ENCODE results near the gene TMEM131L.

The TMEM131L gene

GRCh38 chr4:153639833-153640802 lies 174.0 kb downstream of the TMEM131L start:
- Histone ChIP-seq H2AK5ac (ENCODE audit: low read length) (no peak overlapping the region), H3K4me1 (ENCODE audit: control insufficient read depth, low read depth, low read length) (no peaks in the 10 kb centered on the region), H3K79me1 (ENCODE audit: low read length) (no peaks in the 10 kb centered on the region), H2BK15ac (replicated peaks; ENCODE audit: low read depth) (no peak overlapping the region), H3K9ac (ENCODE audit: low read length) (no peak overlapping the region), H2BK5ac (ENCODE audit: low read length) (no peak overlapping the region), H3K36me3 (ENCODE audit: control insufficient read depth, insufficient read depth, low read length) (no peaks in the 10 kb centered on the region), H3K4me2 (ENCODE audit: low read length) (no peak overlapping the region), H3K18ac (ENCODE audit: low read length) (no peak overlapping the region), H3K23ac (ENCODE audit: low read length) (no peak overlapping the region), H3K4me3 (ENCODE audit: low read length) (no peak overlapping the region), H3K79me2 (ENCODE audit: control insufficient read depth, insufficient read depth, low read length) (no peaks in the 10 kb centered on the region), H3K4ac (ENCODE audit: low read depth, low read length) (no peak overlapping the region), H3K56ac (ENCODE audit: low read length) (no peak overlapping the region), H3K27me3 (ENCODE audit: insufficient read depth, low read length, poor library complexity) (no peaks in the 10 kb centered on the region), H2BK120ac (ENCODE audit: low read depth, low read length) (no peak overlapping the region), H4K5ac (ENCODE audit: low read length) (no peak overlapping the region), H3K27ac (ENCODE audit: low read depth, low read length) (no peak overlapping the region), H4K8ac (ENCODE audit: low read depth, low read length) (no peak overlapping the region)
- no CpG with 5 or more reads among the region's 23 CpGs for WGBS (ENCODE audit: extremely low coverage, insufficient coverage, low lambda C conversion rate)
- DNase-seq: no peak

DNA sequence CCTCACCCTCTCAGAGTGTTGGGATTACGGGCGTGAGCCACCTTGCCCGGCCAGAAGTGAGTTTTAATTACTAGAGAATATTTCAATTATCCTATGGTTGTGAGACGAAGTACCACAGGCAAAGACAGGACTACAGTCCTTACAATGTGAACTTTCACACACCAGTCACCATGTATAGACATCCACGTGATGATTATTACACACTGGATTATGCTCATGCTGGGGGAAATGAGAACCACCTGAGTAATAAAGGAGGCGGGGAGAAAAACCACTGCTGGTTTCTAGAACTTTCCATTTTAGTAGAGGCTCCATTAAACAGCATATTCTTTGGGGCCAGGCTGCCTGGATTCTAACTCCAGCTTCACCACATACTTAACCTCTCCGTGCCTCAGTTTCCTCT lies 175.4 kb downstream of the TMEM131L start:
- H2BK120ac ChIP-seq (ENCODE audit: low read depth, low read length): no peak overlapping the region
- H3K4ac ChIP-seq (ENCODE audit: low read depth, low read length): no peak overlapping the region
- H4K5ac ChIP-seq (ENCODE audit: low read length): no peak overlapping the region
- H3K27me3 ChIP-seq (ENCODE audit: insufficient read depth, low read length, poor library complexity): no peaks in the 10 kb centered on the region
- no peaks in the 10 kb centered on the region for H3K79me2 ChIP-seq (ENCODE audit: control insufficient read depth, insufficient read depth, low read length)
- H3K79me1 ChIP-seq (ENCODE audit: low read length): no peaks in the 10 kb centered on the region
- H4K8ac ChIP-seq (ENCODE audit: low read depth, low read length): no peak overlapping the region
- H2BK15ac ChIP-seq (replicated peaks; ENCODE audit: low read depth): no peak overlapping the region
- H3K18ac ChIP-seq (ENCODE audit: low read length): no peak overlapping the region
- H3K36me3 ChIP-seq (ENCODE audit: control insufficient read depth, insufficient read depth, low read length): no peaks in the 10 kb centered on the region
- H3K4me3 ChIP-seq (ENCODE audit: low read length): no peak overlapping the region
- no peak overlapping the region for H3K27ac ChIP-seq (ENCODE audit: low read depth, low read length)
- WGBS (ENCODE audit: extremely low coverage, insufficient coverage, low lambda C conversion rate): no CpG with 5 or more reads among the region's 7 CpGs
- no peaks in the 10 kb centered on the region for H3K4me1 ChIP-seq (ENCODE audit: control insufficient read depth, low read depth, low read length)
- no peak overlapping the region for H3K9ac ChIP-seq (ENCODE audit: low read length)
- no peak overlapping the region for H3K56ac ChIP-seq (ENCODE audit: low read length)
- DNase-seq: no peak
- H3K4me2 ChIP-seq (ENCODE audit: low read length): no peak overlapping the region
- H2BK5ac ChIP-seq (ENCODE audit: low read length): no peak overlapping the region
- H3K23ac ChIP-seq (ENCODE audit: low read length): no peak overlapping the region
- H2AK5ac ChIP-seq (ENCODE audit: low read length): no peak overlapping the region

- Histone ChIP-seq H3K23ac (ENCODE audit: low read length) (no peak overlapping the region), H3K9ac (ENCODE audit: low read length) (no peak overlapping the region), H3K4me2 (ENCODE audit: low read length) (no peak overlapping the region), H3K4ac (ENCODE audit: low read depth, low read length) (no peak overlapping the region), H3K36me3 (ENCODE audit: control insufficient read depth, insufficient read depth, low read length) (no peaks in the 10 kb centered on the region), H4K8ac (ENCODE audit: low read depth, low read length) (no peak overlapping the region), H4K5ac (ENCODE audit: low read length) (no peak overlapping the region), H2BK15ac (replicated peaks; ENCODE audit: low read depth) (no peak overlapping the region), H2BK5ac (ENCODE audit: low read length) (no peak overlapping the region), H3K56ac (ENCODE audit: low read length) (no peak overlapping the region), H3K27ac (ENCODE audit: low read depth, low read length) (no peak overlapping the region), H2AK5ac (ENCODE audit: low read length) (no peak overlapping the region), H3K79me1 (ENCODE audit: low read length) (no peaks in the 10 kb centered on the region), H3K27me3 (ENCODE audit: insufficient read depth, low read length, poor library complexity) (no peaks in the 10 kb centered on the region), H3K18ac (ENCODE audit: low read length) (no peak overlapping the region), H2BK120ac (ENCODE audit: low read depth, low read length) (no peak overlapping the region), H3K4me3 (ENCODE audit: low read length) (no peak overlapping the region), H3K4me1 (ENCODE audit: control insufficient read depth, low read depth, low read length) (no peaks in the 10 kb centered on the region), H3K79me2 (ENCODE audit: control insufficient read depth, insufficient read depth, low read length) (no peaks in the 10 kb centered on the region)
- peak; percentile 54 for DNase-seq
- no CpG with 5 or more reads among the region's 9 CpGs for WGBS (ENCODE audit: extremely low coverage, insufficient coverage, low lambda C conversion rate)
Measured at GRCh38 chr4:153643406-153644383, 177.5 kb downstream of the TMEM131L start.

- Histone ChIP-seq H3K79me2 (ENCODE audit: control insufficient read depth, insufficient read depth, low read length) (no peaks in the 10 kb centered on the region), H3K27me3 (ENCODE audit: insufficient read depth, low read length, poor library complexity) (no peaks in the 10 kb centered on the region), H2AK5ac (ENCODE audit: low read length) (no peak overlapping the region), H4K5ac (ENCODE audit: low read length) (no peak overlapping the region), H3K79me1 (ENCODE audit: low read length) (no peaks in the 10 kb centered on the region), H2BK120ac (ENCODE audit: low read depth, low read length) (no peak overlapping the region), H4K8ac (ENCODE audit: low read depth, low read length) (no peak overlapping the region), H2BK5ac (ENCODE audit: low read length) (no peak overlapping the region), H3K23ac (ENCODE audit: low read length) (no peak overlapping the region), H3K56ac (ENCODE audit: low read length) (no peak overlapping the region), H3K9ac (ENCODE audit: low read length) (no peak overlapping the region), H3K18ac (ENCODE audit: low read length) (no peak overlapping the region), H3K4me3 (ENCODE audit: low read length) (no peak overlapping the region), H3K4me1 (ENCODE audit: control insufficient read depth, low read depth, low read length) (no peaks in the 10 kb centered on the region), H2BK15ac (replicated peaks; ENCODE audit: low read depth) (no peak overlapping the region), H3K4me2 (ENCODE audit: low read length) (no peak overlapping the region), H3K4ac (ENCODE audit: low read depth, low read length) (no peak overlapping the region), H3K27ac (ENCODE audit: low read depth, low read length) (no peak overlapping the region), H3K36me3 (ENCODE audit: control insufficient read depth, insufficient read depth, low read length) (no peaks in the 10 kb centered on the region)
- WGBS (ENCODE audit: extremely low coverage, insufficient coverage, low lambda C conversion rate): no CpG with 5 or more reads among the region's 1 CpG
- peak; percentile 40 for DNase-seq
Measured at GRCh38 chr4:153645183-153645582, 179.0 kb downstream of the TMEM131L start.

DNA sequence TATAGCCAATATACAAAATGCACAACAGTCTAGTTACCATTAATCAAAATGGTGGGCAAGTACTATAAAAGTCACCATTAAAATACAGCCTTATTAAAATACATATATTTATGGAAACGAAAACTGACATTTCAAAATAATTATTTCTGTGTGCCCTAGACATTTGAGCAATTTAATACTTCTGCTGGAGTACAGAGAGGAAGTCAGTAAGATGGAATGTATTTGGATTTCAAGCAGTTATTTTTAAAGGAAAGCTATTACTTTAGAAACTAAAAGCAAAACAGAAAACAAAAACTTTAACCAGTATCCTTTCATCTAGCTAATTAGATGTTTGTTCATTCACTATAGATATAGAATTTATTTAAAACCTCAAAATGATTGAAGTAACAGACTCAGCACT lies 180.1 kb downstream of the TMEM131L start:
- no peak for DNase-seq
- H2BK15ac ChIP-seq (replicated peaks; ENCODE audit: low read depth): no peak overlapping the region
- WGBS (ENCODE audit: extremely low coverage, insufficient coverage, low lambda C conversion rate): no CpG with 5 or more reads among the region's 1 CpG

More for the DNA sequence above, 180.1 kb downstream of the TMEM131L start:
- Histone ChIP-seq H3K36me3 (ENCODE audit: control insufficient read depth, insufficient read depth, low read length) (no peaks in the 10 kb centered on the region), H3K27ac (ENCODE audit: low read depth, low read length) (no peak overlapping the region), H3K79me1 (ENCODE audit: low read length) (no peaks in the 10 kb centered on the region), H3K18ac (ENCODE audit: low read length) (no peak overlapping the region), H3K4me1 (ENCODE audit: control insufficient read depth, low read depth, low read length) (peaks cover 1% of the 10 kb centered on the region), H2BK5ac (ENCODE audit: low read length) (no peak overlapping the region), H3K27me3 (ENCODE audit: insufficient read depth, low read length, poor library complexity) (no peaks in the 10 kb centered on the region), H2AK5ac (ENCODE audit: low read length) (no peak overlapping the region), H3K4me2 (ENCODE audit: low read length) (no peak overlapping the region), H3K56ac (ENCODE audit: low read length) (no peak overlapping the region), H4K5ac (ENCODE audit: low read length) (no peak overlapping the region), H2BK120ac (ENCODE audit: low read depth, low read length) (no peak overlapping the region), H4K8ac (ENCODE audit: low read depth, low read length) (no peak overlapping the region), H3K4me3 (ENCODE audit: low read length) (no peak overlapping the region), H3K23ac (ENCODE audit: low read length) (no peak overlapping the region), H3K79me2 (ENCODE audit: control insufficient read depth, insufficient read depth, low read length) (no peaks in the 10 kb centered on the region), H3K4ac (ENCODE audit: low read depth, low read length) (no peak overlapping the region), H3K9ac (ENCODE audit: low read length) (no peak overlapping the region)

Measured in mesendoderm (in vitro differentiated cells).